ENCODE data around the gene DSCAM. TPM values are rescaled to one million over a fixed set of nuclear protein-coding genes. Genes with fewer than 3 reads are reported as not detected.
A peak's percentile ranks its signal among the peaks of the same experiment; 100 is the strongest.

Gene DSCAM
- total RNA-seq, 4 donors from 2014 or later, result not detected

GRCh38 chr21:40099809-40100208 is 747.1 kb downstream of the DSCAM start:
- H3K9me3 ChIP-seq, result no peaks in the 10 kb centered on the region
- H3K27me3 ChIP-seq, result no peaks in the 10 kb centered on the region
- 80 to 86% methylated on average over 1 to 2 of the region's 3 CpGs for WGBS, 2 donors (ENCODE audit: low coverage in 1 of 2)
- H3K4me1 ChIP-seq, result no peaks in the 10 kb centered on the region
- TF ChIP-seq CTCF (IDR thresholded peaks at IDR 0.05), result no peak
- TF ChIP-seq POLR2AphosphoS5 (IDR thresholded peaks at IDR 0.05), result no peak
- no peak for TF ChIP-seq POLR2A (IDR thresholded peaks at IDR 0.05)
- TF ChIP-seq EP300 (IDR thresholded peaks at IDR 0.05), result no peak
- H3K27ac ChIP-seq, result no peak overlapping the region
- no peak for ATAC-seq
- no peaks in the 10 kb centered on the region for H3K36me3 ChIP-seq
- no peak overlapping the region for H3K4me3 ChIP-seq

GRCh38 chr21:40095477-40095876 is 751.5 kb downstream of the DSCAM start:
- no peaks in the 10 kb centered on the region for H3K4me1 ChIP-seq
- H3K27me3 ChIP-seq, result no peaks in the 10 kb centered on the region
- no peaks in the 10 kb centered on the region for H3K36me3 ChIP-seq
- 48 to 49% methylated on average over 3 of the region's 3 CpGs for WGBS, 2 donors (ENCODE audit: low coverage in 1 of 2)
- no peak overlapping the region for H3K27ac ChIP-seq
- TF ChIP-seq POLR2AphosphoS5 (IDR thresholded peaks at IDR 0.05), result no peak
- TF ChIP-seq CTCF (IDR thresholded peaks at IDR 0.05), result no peak
- no peak for TF ChIP-seq POLR2A (IDR thresholded peaks at IDR 0.05)
- TF ChIP-seq EP300 (IDR thresholded peaks at IDR 0.05), result no peak
- H3K4me3 ChIP-seq, result no peak overlapping the region
- no peaks in the 10 kb centered on the region for H3K9me3 ChIP-seq
- no peak for ATAC-seq

DNA sequence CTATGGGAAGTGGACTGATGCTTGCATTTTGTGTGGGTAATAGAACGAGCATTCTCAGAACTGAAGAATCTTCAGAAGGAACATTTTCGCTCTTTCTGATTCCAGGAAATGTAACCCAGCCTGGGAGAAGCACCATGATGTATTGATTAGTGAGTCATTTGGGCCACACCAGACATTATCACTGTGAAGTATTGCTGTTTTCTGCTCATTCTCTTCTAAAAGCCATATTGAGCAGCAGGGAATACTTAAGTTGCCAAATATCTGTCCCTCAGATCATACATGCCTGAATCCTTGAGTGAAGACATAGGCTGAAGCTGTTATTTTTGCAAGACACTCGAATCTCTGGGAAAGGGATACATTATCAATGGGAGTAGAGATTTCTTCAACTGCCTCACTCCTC is 766.6 kb downstream of the DSCAM start:
- 82 to 86% methylated on average over 2 to 3 of the region's 3 CpGs for WGBS, 2 donors (ENCODE audit: low coverage in 1 of 2)
- no peaks in the 10 kb centered on the region for H3K4me1 ChIP-seq
- no peak for ATAC-seq
- TF ChIP-seq EP300 (IDR thresholded peaks at IDR 0.05), result no peak
- no peak for TF ChIP-seq CTCF (IDR thresholded peaks at IDR 0.05)
- TF ChIP-seq POLR2AphosphoS5 (IDR thresholded peaks at IDR 0.05), result no peak
- TF ChIP-seq POLR2A (IDR thresholded peaks at IDR 0.05), result no peak
- H3K9me3 ChIP-seq, result no peaks in the 10 kb centered on the region
- no peaks in the 10 kb centered on the region for H3K36me3 ChIP-seq
- H3K4me3 ChIP-seq, result no peak overlapping the region
- H3K27ac ChIP-seq, result no peak overlapping the region
- no peaks in the 10 kb centered on the region for H3K27me3 ChIP-seq

- WGBS, 2 donors (ENCODE audit: low coverage in 1 of 2), result 83 to 91% methylated on average over 2 to 8 of the region's 8 CpGs
- Histone ChIP-seq H3K27ac (peak overlapping the region; percentile 18 to 62 (median 46)), H3K4me3 (no peak overlapping the region), H3K36me3 (no peaks in the 10 kb centered on the region), H3K27me3 (no peaks in the 10 kb centered on the region), H3K4me1 (peaks cover 0 to 7% (median 0%) of the 10 kb centered on the region in 3 donors), H3K9me3 (no peaks in the 10 kb centered on the region)
- ATAC-seq, result no peak
- no peak for TF ChIP-seq POLR2AphosphoS5 (IDR thresholded peaks at IDR 0.05)
- no peak for TF ChIP-seq CTCF (IDR thresholded peaks at IDR 0.05)
- TF ChIP-seq EP300 (IDR thresholded peaks at IDR 0.05), result no peak
- TF ChIP-seq POLR2A (IDR thresholded peaks at IDR 0.05), result no peak
Measured at GRCh38 chr21:40074710-40075109, 772.2 kb downstream of the DSCAM start.

GRCh38 chr21:40074198-40074597 is 772.8 kb downstream of the DSCAM start:
- H3K27ac ChIP-seq, result peak overlapping the region; percentile 18 to 62 (median 46)
- no peaks in the 10 kb centered on the region for H3K36me3 ChIP-seq
- H3K4me1 ChIP-seq, result peaks cover 0 to 7% (median 0%) of the 10 kb centered on the region in 3 donors
- no peaks in the 10 kb centered on the region for H3K9me3 ChIP-seq
- no peak for TF ChIP-seq CTCF (IDR thresholded peaks at IDR 0.05)
- TF ChIP-seq POLR2A (IDR thresholded peaks at IDR 0.05), result no peak
- peak; percentile 70 for TF ChIP-seq POLR2AphosphoS5 (IDR thresholded peaks at IDR 0.05)
- no peak for TF ChIP-seq EP300 (IDR thresholded peaks at IDR 0.05)
- no peaks in the 10 kb centered on the region for H3K27me3 ChIP-seq
- no peak for ATAC-seq
- 4 to 22% methylated on average over 4 to 6 of the region's 6 CpGs for WGBS, 2 donors (ENCODE audit: low coverage in 1 of 2)
- H3K4me3 ChIP-seq, result no peak overlapping the region

Measured in gastroesophageal sphincter (tissue), 4 donors.